ENCODE data around the gene CDH13. TPM values are rescaled to one million over a fixed set of nuclear protein-coding genes. Genes with fewer than 3 reads are reported as not detected.

CDH13 gene
- total RNA-seq, 2 donors from 2014 or later = not detected

DNA sequence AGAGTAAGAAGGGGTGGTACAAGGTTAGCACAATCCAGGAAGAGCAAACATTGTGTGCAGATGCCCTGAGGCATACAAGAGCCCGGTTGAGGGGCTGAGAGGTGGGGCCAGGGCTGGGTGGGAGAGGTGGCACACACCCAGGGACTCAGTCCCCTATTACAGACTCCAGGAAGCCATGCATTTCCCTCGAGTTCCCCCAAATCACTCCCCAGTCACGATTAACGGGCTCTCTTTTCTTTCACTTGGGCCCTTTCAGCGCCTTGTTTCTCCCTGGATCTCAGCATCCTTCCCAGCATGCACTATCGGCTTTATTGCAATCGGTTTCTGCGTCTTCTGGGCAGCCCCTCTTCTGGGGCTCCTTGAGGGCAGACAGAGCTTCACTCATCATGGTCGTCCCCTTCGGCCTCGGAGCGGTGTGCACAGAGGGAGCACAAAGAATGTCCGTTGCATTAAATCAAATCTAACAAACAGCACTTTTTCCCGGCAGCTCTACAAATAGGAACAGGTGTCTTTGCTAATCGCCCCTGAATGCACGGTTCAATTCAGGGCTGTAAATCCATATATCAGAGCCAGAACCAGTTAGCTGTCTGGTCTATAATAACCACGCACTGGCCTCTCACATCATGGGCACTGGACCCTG lies 996.4 kb downstream of the CDH13 start:
- Mint-ChIP-seq H3K9me3 (no peaks in the 10 kb centered on the region), H3K4me3 (no peak overlapping the region), H3K36me3 (ENCODE audit: insufficient read depth in 2 of 2) (no peaks in the 10 kb centered on the region), H3K27ac (no peak overlapping the region), H3K27me3 (ENCODE audit: low read depth) (no peaks in the 10 kb centered on the region), H3K4me1 (ENCODE audit: low read depth) (no peaks in the 10 kb centered on the region)
- ATAC-seq (replicated peaks in 1 of 2) (no peak), DNase-seq (no peak)

DNA sequence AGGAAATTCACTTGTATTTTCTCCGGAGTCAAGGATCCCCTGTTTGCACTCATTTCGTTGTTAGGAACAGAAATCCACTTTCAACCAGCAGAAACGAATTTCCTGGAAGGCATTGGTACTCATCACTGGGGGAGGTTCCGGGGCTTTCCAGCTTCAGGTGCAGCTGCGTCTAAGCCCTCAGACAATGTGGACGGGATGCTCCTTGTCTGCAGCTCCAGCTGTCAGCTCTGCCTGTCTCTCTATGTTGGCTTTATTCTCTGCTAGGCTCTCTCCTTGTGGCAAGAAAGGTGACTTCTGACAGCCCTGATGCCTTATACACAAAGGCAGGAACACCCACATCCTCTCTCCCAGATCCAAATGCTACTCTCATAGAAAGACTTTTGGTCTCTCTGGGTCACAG lies 997.1 kb downstream of the CDH13 start:
- H3K4me3 Mint-ChIP-seq = no peak overlapping the region
- H3K4me1 Mint-ChIP-seq (ENCODE audit: low read depth) = no peaks in the 10 kb centered on the region
- ATAC-seq (replicated peaks in 1 of 2) (no peak), DNase-seq (no peak)
- no peaks in the 10 kb centered on the region for H3K27me3 Mint-ChIP-seq (ENCODE audit: low read depth)
- no peaks in the 10 kb centered on the region for H3K36me3 Mint-ChIP-seq (ENCODE audit: insufficient read depth in 2 of 2)
- no peaks in the 10 kb centered on the region for H3K9me3 Mint-ChIP-seq
- H3K27ac Mint-ChIP-seq = no peak overlapping the region

DNA sequence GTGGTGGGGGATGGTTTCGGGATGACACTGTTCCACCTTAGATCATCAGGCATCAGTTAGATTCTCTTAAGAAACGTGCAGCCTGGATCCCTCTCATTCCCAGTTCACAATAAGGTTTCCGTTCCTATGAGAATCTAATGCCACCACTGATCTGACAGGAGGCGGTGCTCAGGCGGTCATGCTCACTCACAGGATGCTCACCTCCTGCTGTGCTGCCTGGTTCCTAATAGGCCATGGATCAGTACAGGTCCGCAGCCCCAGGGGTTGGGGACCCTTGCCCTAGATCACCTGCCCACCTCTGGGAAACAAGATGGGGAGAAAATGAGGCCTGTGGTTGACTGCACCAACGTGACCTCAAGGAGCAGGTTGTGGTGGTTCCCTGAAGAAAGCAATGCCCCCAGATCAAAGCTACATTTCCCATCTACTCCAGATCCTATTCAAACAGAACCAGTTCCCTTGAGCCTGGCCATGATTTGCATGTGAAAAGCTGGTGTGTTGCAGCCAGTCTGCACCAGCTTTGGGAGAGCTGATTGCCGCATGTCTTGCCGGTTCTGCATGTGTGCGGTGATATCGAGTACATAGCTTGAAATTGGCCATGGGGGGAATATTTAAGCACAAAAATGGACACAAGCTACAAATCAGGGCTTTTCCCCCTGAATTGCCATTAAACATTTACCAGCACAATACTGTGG lies 997.8 kb downstream of the CDH13 start:
- no peaks in the 10 kb centered on the region for H3K4me1 Mint-ChIP-seq (ENCODE audit: low read depth)
- no peaks in the 10 kb centered on the region for H3K9me3 Mint-ChIP-seq
- no peak for DNase-seq
- no peaks in the 10 kb centered on the region for H3K27me3 Mint-ChIP-seq (ENCODE audit: low read depth)
- H3K36me3 Mint-ChIP-seq (ENCODE audit: insufficient read depth in 2 of 2) = no peaks in the 10 kb centered on the region
- H3K27ac Mint-ChIP-seq = no peak overlapping the region
- no peak for ATAC-seq (replicated peaks in 1 of 2)
- no peak overlapping the region for H3K4me3 Mint-ChIP-seq

DNA sequence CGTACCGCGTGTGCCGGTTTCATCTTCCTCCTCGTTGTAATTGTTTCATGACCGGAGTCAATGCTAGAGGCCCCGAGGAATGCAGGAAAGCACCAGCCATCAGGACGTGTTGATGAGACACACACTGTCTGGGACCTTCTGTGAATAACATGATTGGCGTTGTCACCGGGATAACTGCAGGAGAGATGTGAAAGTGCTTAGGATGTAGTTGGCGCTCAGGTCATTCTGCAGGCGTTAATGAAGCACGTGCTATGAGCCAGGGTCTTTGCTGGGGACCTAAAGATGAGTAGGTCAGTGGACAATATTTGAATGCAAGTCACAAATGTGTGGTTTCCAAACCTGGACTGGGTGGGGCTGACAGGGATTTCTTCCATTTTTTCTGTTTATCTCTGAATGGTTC lies 999.4 kb downstream of the CDH13 start:
- H3K9me3 Mint-ChIP-seq = no peaks in the 10 kb centered on the region
- no peak for DNase-seq
- no peaks in the 10 kb centered on the region for H3K27me3 Mint-ChIP-seq (ENCODE audit: low read depth)
- no peaks in the 10 kb centered on the region for H3K36me3 Mint-ChIP-seq (ENCODE audit: insufficient read depth in 2 of 2)
- H3K4me1 Mint-ChIP-seq (ENCODE audit: low read depth) = no peaks in the 10 kb centered on the region
- H3K4me3 Mint-ChIP-seq = no peak overlapping the region
- ATAC-seq (replicated peaks in 1 of 2) = no peak
- H3K27ac Mint-ChIP-seq = no peak overlapping the region

DNA sequence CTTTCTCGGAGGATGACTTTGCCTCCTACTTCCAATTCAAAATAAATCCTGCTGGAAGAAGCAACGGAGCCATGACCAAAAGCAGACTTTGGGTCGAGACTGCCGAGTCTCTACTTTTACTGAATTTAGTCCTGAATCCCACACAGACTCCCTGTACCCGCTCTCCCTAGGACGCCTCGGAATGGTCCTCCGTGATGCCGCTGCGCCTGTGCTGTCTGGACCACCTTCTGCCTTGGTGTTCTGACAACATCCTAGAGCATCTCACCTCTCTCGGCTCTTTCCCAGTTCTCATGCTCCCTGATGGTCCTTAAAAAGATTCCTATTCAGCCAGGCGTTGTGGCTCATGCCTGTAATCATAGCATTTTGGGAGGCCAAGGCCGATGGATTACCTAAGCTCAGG lies 999.9 kb downstream of the CDH13 start:
- no peak for ATAC-seq (replicated peaks in 1 of 2)
- Mint-ChIP-seq H3K27ac (no peak overlapping the region), H3K27me3 (ENCODE audit: low read depth) (no peaks in the 10 kb centered on the region), H3K4me1 (ENCODE audit: low read depth) (no peaks in the 10 kb centered on the region), H3K9me3 (no peaks in the 10 kb centered on the region), H3K36me3 (ENCODE audit: insufficient read depth in 2 of 2) (no peaks in the 10 kb centered on the region), H3K4me3 (no peak overlapping the region)
- no peak for DNase-seq

DNA sequence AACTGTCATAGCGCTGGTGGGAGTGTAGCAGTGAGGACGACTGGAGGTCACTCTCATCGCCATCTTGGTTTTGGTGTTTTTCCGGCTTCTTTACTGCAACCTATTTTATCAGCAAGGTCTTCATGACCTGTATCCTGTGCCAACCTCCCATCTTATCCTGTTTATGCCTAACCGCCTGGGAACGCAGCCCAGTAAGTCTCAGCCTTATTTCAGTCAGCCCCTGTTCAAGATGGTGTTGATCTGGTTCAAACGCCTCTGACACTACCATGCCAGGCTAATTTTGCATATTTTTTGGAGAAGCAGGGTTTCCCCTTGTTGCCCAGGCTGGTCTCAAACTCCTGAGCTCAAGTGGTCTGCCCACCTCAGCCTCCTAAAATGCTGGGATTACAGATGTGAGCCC lies 1001.2 kb downstream of the CDH13 start:
- Mint-ChIP-seq H3K4me1 (ENCODE audit: low read depth) (no peaks in the 10 kb centered on the region), H3K36me3 (ENCODE audit: insufficient read depth in 2 of 2) (no peaks in the 10 kb centered on the region), H3K9me3 (peaks cover 0 to 2% of the 10 kb centered on the region in 2 donors), H3K27ac (no peak overlapping the region), H3K27me3 (ENCODE audit: low read depth) (no peaks in the 10 kb centered on the region), H3K4me3 (no peak overlapping the region)
- DNase-seq = no peak
- ATAC-seq (replicated peaks in 1 of 2) = no peak

DNA sequence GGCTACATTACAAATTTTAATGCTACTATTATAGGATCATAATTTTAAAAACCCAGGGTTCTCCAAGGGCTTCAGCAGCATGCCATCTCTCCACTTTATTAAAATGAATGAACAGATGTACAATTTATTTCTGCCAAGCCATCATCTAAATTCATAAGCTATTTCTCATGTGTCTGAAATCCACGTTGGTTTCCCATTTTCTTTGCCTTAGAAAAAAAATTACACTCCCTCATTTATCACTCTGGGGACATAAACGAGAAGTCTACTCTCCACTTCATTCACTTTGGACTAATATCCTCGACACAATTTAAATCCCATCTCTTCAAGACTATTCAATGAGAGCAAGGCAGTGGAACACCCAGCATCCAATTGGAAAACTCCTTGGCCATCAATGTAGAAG lies 1002.7 kb downstream of the CDH13 start:
- ATAC-seq (replicated peaks in 1 of 2) = no peak
- Mint-ChIP-seq H3K4me3 (no peak overlapping the region), H3K27me3 (ENCODE audit: low read depth) (no peaks in the 10 kb centered on the region), H3K27ac (no peak overlapping the region), H3K9me3 (peaks cover 2% of the 10 kb centered on the region in 2 donors), H3K4me1 (ENCODE audit: low read depth) (no peaks in the 10 kb centered on the region), H3K36me3 (ENCODE audit: insufficient read depth in 2 of 2) (no peaks in the 10 kb centered on the region)
- no peak for DNase-seq

DNA sequence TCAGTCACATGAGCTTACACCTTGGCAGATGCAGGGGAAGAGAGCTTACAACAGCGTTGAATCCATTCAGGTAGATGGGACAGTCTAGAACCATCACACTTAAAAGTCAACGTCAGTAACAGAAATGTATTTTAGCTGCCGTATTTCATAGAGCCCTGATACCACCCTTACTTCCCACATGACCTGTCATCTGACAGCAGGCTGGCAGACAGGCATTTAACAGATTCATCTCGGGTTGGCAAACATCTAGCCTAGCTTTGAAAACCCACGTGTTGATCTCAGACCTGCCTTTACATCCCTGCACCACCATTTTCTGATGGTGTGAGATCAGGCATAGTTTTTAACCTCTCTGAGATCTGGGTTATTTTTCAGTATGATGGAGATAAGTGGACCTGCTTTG lies 1003.1 kb downstream of the CDH13 start:
- Mint-ChIP-seq H3K36me3 (ENCODE audit: insufficient read depth in 2 of 2) (no peaks in the 10 kb centered on the region), H3K4me3 (no peak overlapping the region), H3K27ac (no peak overlapping the region), H3K27me3 (ENCODE audit: low read depth) (no peaks in the 10 kb centered on the region), H3K4me1 (ENCODE audit: low read depth) (no peaks in the 10 kb centered on the region), H3K9me3 (peaks cover 2% of the 10 kb centered on the region in 2 donors)
- no peak for DNase-seq
- no peak for ATAC-seq (replicated peaks in 1 of 2)

DNA sequence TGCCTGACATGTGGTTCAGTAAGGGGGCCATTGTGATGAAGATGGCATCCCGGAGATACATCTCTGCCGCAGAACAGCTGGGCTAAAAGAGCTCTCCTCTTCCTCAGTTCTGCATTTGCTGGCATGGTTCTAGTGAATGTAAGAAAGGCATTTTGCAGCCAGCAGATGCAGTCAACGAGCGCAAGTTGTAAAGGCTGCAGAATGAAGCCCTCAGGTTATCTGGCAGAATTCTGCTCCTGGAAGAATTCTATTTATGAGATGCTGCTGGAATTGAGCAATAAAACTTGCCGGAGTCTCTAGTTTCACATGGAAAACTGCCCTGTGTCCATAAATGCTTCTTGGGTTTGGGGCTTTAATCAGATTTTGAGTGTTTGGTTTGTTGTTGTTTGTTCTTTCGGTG lies 1004.2 kb downstream of the CDH13 start:
- Mint-ChIP-seq H3K9me3 (peaks cover 2% of the 10 kb centered on the region in 2 donors), H3K27ac (no peak overlapping the region), H3K4me1 (ENCODE audit: low read depth) (no peaks in the 10 kb centered on the region), H3K4me3 (no peak overlapping the region), H3K27me3 (ENCODE audit: low read depth) (no peaks in the 10 kb centered on the region), H3K36me3 (ENCODE audit: insufficient read depth in 2 of 2) (no peaks in the 10 kb centered on the region)
- DNase-seq = no peak
- ATAC-seq (replicated peaks in 1 of 2) = no peak

DNA sequence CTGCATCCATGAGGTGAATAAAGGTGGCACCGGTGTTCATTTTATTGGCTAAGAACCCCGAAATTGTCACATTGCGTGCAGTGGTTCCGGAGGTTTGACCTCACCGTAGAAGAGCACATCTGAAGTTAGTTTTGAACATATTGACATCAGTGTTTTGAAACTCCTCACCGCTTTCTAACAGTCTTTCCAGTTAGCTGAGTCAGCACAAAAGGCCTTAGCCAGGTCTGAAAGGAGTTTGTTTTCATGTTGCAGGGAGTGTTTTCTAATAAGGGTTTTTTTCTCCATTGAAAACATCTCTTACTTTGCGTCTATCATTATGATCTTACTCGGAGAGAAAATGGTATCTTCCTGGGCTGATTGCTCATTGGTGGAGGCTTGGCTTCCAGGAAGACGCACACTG lies 1006.5 kb downstream of the CDH13 start:
- H3K4me3 Mint-ChIP-seq = no peak overlapping the region
- no peak overlapping the region for H3K27ac Mint-ChIP-seq
- no peaks in the 10 kb centered on the region for H3K27me3 Mint-ChIP-seq (ENCODE audit: low read depth)
- no peaks in the 10 kb centered on the region for H3K36me3 Mint-ChIP-seq (ENCODE audit: insufficient read depth in 2 of 2)
- no peaks in the 10 kb centered on the region for H3K4me1 Mint-ChIP-seq (ENCODE audit: low read depth)
- DNase-seq = no peak
- H3K9me3 Mint-ChIP-seq = peaks cover 2% of the 10 kb centered on the region in 2 donors
- no peak for ATAC-seq (replicated peaks in 1 of 2)

DNA sequence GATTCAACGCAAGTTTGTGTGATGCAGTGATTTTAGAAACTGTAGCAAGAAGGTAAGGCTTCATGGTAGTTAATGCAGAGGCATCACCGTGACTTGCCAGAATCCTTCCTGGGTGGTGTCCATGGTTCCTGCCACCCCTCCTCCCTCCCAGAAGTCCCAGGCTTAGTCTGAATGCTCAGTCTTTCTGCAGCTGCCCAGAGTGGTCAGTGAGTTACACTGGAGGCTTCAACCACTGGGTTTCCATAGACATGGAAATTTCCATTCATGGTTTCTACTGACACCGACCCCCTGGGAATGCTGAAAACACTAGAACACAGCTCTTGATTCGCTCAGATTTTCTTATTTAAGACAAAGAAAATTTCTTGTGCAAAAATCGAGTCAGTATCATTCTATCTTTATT lies 1021.6 kb downstream of the CDH13 start:
- Mint-ChIP-seq H3K36me3 (ENCODE audit: insufficient read depth in 2 of 2) (no peaks in the 10 kb centered on the region), H3K9me3 (peaks cover 0 to 2% of the 10 kb centered on the region in 2 donors)
- no peak for ATAC-seq (replicated peaks in 1 of 2)

DNA sequence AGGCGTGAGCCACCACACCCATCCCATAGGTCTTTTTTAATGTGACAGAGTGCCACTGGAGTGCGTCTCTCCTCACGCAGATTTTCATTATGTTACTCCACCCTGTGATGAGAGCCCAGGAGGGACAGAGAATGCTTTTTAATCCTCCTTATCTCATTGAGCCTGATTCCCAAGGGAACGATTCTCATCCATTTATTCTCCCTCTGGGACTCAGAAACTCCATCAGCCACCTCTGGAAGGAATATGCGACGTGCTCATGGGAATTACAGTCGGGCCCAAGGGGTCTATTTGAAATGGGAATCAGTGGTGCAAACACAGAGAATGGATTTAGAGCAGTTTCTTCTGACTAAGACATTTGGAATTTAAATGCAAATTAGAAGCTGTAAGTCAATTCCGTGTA lies 1025.1 kb downstream of the CDH13 start:
- Mint-ChIP-seq H3K36me3 (ENCODE audit: insufficient read depth in 2 of 2) (no peaks in the 10 kb centered on the region), H3K4me3 (no peak overlapping the region), H3K27ac (no peak overlapping the region), H3K27me3 (ENCODE audit: low read depth) (no peaks in the 10 kb centered on the region), H3K4me1 (ENCODE audit: low read depth) (no peaks in the 10 kb centered on the region), H3K9me3 (peaks cover 0 to 1% of the 10 kb centered on the region in 2 donors)
- DNase-seq = no peak
- ATAC-seq (replicated peaks in 1 of 2) = no peak

More for the DNA sequence above, 1021.6 kb downstream of the CDH13 start:
- Mint-ChIP-seq H3K27ac (no peak overlapping the region), H3K4me1 (ENCODE audit: low read depth) (no peaks in the 10 kb centered on the region), H3K27me3 (ENCODE audit: low read depth) (no peaks in the 10 kb centered on the region), H3K4me3 (no peak overlapping the region)
- no peak for DNase-seq

DNA sequence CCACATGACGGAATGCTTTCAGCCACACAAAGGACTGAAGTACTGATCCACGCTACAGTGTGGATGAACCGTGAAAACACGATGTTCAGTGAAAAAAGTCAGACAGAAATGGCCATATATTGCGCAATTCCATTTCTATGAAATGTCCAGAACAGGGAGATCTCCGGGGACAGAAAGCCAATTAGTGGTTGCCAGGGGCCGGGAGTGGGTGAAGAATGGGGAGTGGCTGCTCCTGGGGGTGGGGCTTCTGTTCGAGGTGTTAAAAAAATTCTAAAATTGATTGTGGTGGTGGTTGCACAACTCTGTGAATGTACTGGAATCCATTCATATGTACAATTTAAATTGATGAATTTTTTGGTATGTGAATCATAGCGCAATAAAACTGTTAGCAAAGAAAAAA lies 1026.2 kb downstream of the CDH13 start:
- Mint-ChIP-seq H3K27me3 (ENCODE audit: low read depth) (no peaks in the 10 kb centered on the region), H3K9me3 (peaks cover 0 to 1% of the 10 kb centered on the region in 2 donors), H3K4me3 (no peak overlapping the region), H3K27ac (no peak overlapping the region), H3K4me1 (ENCODE audit: low read depth) (no peaks in the 10 kb centered on the region), H3K36me3 (ENCODE audit: insufficient read depth in 2 of 2) (no peaks in the 10 kb centered on the region)
- ATAC-seq (replicated peaks in 1 of 2) (no peak), DNase-seq (no peak)

DNA sequence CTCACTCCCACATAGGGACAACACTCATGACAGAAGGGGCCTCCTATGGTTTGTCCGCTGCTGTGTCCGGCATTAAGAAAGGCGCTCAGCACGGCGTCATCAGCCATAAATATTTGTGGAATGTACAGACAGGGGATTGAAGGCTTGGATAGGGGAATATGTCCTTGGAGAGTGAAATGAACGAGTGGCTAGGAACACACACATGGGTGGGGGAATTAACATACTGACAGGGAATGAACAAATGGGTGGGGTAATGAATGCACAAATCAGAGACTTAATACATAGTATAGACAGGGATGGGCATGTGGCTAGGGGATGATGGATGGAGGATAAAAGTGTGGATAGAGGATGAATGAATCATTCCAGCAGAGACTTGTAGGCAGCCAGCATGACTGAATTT lies 1027.0 kb downstream of the CDH13 start:
- ATAC-seq (replicated peaks in 1 of 2) (no peak), DNase-seq (no peak)
- no peaks in the 10 kb centered on the region for H3K4me1 Mint-ChIP-seq (ENCODE audit: low read depth)
- H3K9me3 Mint-ChIP-seq = peaks cover 0 to 1% of the 10 kb centered on the region in 2 donors
- H3K27me3 Mint-ChIP-seq (ENCODE audit: low read depth) = no peaks in the 10 kb centered on the region
- no peaks in the 10 kb centered on the region for H3K36me3 Mint-ChIP-seq (ENCODE audit: insufficient read depth in 2 of 2)
- H3K27ac Mint-ChIP-seq = no peak overlapping the region
- H3K4me3 Mint-ChIP-seq = no peak overlapping the region

Data from activated T-cell treated with anti-CD3 and anti-CD28 coated beads, Interleukin-2, amount 50 U/mL, for 72 hours (primary cell).